ENCODE measurements around the gene PAX5.

Gene PAX5

DNA sequence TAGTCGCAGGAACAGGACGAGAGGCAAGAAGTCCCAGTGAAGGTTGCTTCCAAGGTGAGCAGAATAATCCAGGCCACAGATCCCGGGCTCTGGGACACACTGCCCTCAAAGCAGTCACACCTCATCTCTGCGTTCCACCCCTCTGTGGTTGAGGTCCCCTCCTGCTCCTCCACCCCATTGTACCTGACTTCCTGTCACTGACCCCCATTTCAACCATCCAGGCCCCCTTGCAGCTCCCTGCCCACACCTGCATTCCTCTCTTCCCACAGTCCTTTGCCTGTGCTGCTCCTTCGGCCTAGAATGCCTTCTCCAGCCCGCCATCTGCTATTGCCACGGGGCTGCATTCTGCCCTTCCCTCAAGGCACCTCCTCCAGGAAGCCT, 73.5 kb downstream of the PAX5 start:
- DNase-seq (ENCODE audit: low spot score) = no peak

GRCh38 chr9:36959681-36960574, 74.1 kb downstream of the PAX5 start:
- no peak for DNase-seq (ENCODE audit: low spot score)

GRCh38 chr9:36956908-36957307, 77.2 kb downstream of the PAX5 start:
- no peak for DNase-seq (ENCODE audit: low spot score)

DNA sequence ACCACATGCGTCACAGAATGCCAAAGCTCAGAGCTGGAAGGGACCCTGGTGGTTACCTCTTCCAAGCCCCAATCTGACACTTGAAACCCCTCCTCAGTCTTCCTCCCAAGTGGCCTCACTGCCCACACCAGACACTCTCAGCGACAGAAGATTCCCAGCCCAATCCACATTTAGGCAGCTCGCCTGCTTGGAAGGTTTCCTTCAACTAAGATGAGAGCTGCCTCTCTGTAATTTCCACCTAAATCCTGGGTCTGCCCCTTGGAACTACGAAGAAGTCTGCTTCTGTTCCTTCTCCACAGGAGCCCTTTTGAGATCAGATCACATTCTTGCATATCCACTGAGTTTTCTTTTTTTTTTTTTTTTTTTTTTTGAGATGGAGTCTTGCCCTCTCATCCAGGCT, 83.7 kb downstream of the PAX5 start:
- DNase-seq (ENCODE audit: low spot score) = no peak

DNA sequence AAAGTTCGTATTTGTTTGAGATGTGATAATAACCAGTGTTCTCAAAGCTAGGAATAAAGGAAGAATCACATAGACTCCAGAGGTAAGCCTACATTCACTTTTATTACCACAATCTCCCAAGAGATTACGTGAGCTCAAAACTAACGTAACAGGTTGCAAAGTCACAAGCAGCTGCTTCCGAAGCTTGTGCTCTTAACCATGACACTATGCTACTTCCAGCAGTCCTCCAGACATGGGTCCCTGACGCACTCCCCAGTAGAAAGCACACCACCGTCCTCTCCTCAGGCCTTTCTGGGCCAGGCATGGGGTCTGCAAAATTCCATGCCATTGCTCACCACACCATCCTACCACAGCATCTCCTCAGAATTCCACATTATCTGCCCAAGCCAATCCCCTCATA, 84.6 kb downstream of the PAX5 start:
- DNase-seq (ENCODE audit: low spot score) = no peak

DNA sequence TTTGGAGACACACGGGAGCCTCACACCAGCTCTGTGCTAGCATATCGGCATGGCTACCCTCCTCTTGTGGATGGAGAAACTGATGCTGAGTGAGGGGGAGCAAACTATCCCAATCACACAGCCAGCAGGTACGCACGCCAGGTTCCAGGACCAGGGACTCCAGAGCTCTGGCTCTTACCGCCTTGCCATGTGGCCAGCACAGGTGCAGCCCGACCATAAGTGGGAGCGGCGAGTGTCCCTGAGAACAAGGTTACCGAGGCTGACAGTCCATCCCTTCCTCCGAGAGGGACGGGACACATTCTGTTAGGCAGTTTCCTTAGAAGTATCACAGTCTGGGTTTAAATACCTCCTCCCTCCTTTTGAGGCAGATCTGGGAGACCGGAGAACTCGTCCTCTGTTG, 86.0 kb downstream of the PAX5 start:
- no peak for DNase-seq (ENCODE audit: low spot score)

DNA sequence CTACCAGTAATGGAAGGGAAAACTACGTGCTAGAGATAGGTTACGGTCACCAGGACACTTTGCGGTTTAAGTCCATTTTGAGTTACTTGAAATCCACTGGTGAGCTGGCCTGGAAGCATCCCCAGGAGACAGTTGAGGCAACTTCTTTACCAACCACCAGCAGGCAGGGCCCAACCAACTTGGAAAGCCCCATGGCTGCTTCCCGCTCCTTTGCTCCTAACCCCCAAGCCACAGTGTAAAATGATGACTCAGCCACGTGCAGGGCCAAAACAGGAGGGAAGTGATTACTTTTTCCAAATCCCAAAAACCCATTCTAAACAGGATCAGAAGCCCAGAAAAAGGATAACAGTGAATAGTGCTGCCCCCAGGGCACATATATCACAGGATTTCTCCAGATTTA, 87.4 kb downstream of the PAX5 start:
- no peak for DNase-seq (ENCODE audit: low spot score)

DNA sequence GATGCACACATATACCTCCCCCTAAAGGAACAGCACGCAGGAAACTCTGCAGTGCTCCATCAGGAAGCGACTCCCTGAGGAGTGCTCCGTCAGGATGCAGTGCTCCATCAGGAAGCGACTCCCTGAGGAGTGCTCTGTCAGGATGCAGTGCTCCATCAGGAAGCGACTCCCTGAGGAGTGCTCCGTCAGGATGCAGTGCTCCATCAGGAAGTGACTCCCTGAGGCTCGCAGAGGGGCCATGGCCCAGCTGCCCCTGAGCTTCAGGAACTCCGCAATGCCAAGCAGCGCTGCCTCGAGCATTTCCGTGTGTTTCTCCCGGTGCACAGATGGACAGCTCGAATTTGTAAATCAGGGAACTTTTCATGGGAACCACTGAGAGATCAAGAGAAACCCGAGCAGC, 88.1 kb downstream of the PAX5 start:
- DNase-seq (ENCODE audit: low spot score) = no peak

- DNase-seq (ENCODE audit: low spot score) = no peak
These were observed 91.2 kb downstream of the PAX5 start for GRCh38 chr9:36942891-36943290.

DNA sequence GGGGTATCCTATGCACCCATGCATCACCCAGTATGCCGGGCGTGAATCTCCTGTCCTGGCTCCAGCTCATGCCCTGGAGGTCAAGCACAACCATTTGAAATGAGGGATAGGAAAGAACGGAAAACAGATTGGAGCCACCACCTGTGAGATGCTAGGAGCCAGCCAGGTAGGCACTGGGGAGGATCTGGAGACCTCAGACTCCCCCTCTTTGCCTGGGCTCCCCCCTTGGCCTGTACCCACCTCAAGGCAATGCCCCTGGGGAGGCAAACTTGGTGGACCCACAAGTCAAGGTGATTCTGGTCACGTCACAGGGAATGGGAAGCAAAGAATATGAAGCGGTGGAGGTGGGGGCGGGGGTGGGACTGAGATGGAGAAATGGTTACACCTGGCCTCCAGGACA, 92.6 kb downstream of the PAX5 start:
- no peak for DNase-seq (ENCODE audit: low spot score)

GRCh38 chr9:36940881-36941280, 93.2 kb downstream of the PAX5 start:
- no peak for DNase-seq (ENCODE audit: low spot score)

DNA sequence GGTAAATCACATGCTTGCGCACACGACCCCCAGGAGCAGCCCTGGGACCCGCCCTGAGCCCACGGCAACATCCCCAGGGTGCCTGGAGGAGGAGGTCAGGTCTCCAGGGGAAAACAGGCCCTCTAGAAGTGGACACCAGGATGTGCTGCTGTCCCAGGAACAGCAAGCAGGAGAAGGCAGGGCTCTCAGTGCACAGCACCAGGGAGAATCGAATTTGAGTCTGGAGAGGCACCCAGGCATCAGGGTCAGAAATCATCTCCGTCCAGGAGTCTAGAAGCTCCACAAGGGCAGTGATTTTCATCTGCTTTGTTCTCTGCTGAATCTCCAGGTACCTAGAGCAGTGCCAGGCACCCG, 93.6 kb downstream of the PAX5 start:
- no peak for DNase-seq (ENCODE audit: low spot score)

GRCh38 chr9:36939655-36940499, 94.2 kb downstream of the PAX5 start:
- DNase-seq (ENCODE audit: low spot score) = no peak

GRCh38 chr9:36939214-36939613, 94.9 kb downstream of the PAX5 start:
- no peak for DNase-seq (ENCODE audit: low spot score)

GRCh38 chr9:36938617-36939016, 95.5 kb downstream of the PAX5 start:
- DNase-seq (ENCODE audit: low spot score) = no peak

DNA sequence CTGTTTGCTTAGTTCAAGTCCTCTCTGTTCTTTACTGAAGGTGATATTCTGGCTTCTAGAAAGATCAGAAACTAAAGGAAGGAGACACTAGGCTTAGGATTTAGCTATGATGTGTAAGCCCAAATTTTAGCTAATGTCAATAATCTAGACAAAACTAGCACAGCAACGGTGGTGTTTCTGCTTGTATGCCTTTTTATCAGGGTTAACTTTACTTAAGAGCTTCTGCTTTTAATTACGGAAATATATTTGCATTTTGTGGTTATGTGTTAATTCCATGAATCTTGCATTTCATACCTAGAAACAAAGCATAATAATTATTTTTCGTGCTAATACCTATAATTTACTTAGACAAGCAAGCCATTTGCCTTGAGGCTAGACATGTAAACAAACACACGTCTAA, 96.1 kb downstream of the PAX5 start:
- no peak for DNase-seq (ENCODE audit: low spot score)

GRCh38 chr9:36937346-36937745, 96.7 kb downstream of the PAX5 start:
- no peak for DNase-seq (ENCODE audit: low spot score)

- no peak for DNase-seq (ENCODE audit: low spot score)
These were observed 97.6 kb downstream of the PAX5 start for GRCh38 chr9:36936498-36936831.

- no peak for DNase-seq (ENCODE audit: low spot score)
These were observed 98.1 kb downstream of the PAX5 start for GRCh38 chr9:36935768-36936497.

- DNase-seq (ENCODE audit: low spot score) = no peak
These were observed 98.7 kb downstream of the PAX5 start for GRCh38 chr9:36935332-36935731.

GRCh38 chr9:36934478-36935065, 99.5 kb downstream of the PAX5 start:
- no peak for DNase-seq (ENCODE audit: low spot score)

DNA sequence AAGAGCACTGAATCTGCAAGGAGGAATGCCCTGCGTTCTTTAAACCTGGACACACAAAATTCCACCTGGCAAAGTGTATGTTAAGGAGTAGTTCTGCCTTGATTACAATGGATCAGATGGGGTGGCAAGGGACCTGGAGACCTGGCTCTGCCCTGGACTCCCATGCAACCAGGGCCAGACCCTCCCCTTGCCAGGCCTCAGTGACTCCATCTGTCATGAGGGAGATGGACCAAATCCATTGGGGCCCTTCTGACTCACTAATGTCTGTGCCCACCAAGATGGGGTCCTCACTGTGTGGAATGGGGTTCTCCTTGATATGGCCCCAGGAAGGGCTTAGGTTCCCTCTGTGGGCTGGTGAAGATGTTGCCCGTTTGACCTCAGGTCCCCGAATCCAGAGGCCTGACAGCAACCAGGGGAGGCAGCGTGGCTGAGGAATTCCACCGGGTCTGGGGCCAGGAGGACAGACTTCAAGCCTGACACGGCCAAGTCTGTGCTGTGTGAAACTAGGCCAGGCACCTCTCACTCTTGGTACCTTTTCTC, 100.3 kb downstream of the PAX5 start:
- no peak for DNase-seq (ENCODE audit: low spot score)
